Neural cell (in vitro differentiated cells): ENCODE results near the gene EYA2.

Experiments used
- EZH2 ChIP-seq: fragments of 200-600, 300-800 bp; shearing (Covaris generic), sonication (generic); IDR thresholded peaks from 2 replicates; pipeline ENCODE4 v1.6.1; 2014; ENCODE audit warnings: antibody characterized with exemption, low read length, borderline replicate concordance, mild to moderate bottlenecking; ENCODE audit not compliant: insufficient read depth, poor library complexity, severe bottlenecking
- MXI1 ChIP-seq: fragments of 450-650 bp; conservative IDR thresholded peaks from 2 replicates; pipeline ENCODE4 v1.6.1; 2014; ENCODE audit warnings: antibody characterized with exemption, mild to moderate bottlenecking; ENCODE audit not compliant: poor library complexity, severe bottlenecking
- POLR2AphosphoS5 ChIP-seq: IDR thresholded peaks from 2 replicates; pipeline ENCODE4 v1.6.1; 2012
- RAD21 ChIP-seq: fragments of 450-650 bp; conservative IDR thresholded peaks from 2 replicates; pipeline ENCODE4 v1.6.1; 2014; ENCODE audit warnings: antibody characterized with exemption, mild to moderate bottlenecking, moderate library complexity
- TF ChIP-seq, protein P1 (sequence below): fragments of 450-650 bp; IDR thresholded peaks from 2 replicates; pipeline ENCODE4 v1.5.1; 2014; ENCODE audit warnings: antibody characterized with exemption, mild to moderate bottlenecking, moderate library complexity; ENCODE audit not compliant: poor library complexity, severe bottlenecking

DNA sequence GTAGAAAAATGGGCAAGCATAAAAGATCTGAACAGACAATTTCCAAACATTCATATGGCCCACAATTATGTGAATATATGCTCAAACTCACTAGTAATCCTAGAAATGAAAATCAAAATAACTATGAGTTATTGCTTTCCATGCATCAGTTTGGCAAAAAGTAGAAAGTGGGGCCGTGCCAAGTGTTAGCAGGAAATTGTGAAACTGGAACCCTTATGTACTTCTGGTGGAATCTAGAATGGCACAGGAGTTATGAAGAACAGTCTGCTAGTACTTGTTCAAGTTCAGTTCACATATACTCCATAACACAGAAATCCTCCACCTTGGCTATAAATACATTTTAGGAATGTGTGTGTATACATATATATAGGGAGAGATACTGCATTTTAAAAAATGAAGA, 89.8 kb downstream of the EYA2 start:
- TF ChIP-seq, protein P1, sequence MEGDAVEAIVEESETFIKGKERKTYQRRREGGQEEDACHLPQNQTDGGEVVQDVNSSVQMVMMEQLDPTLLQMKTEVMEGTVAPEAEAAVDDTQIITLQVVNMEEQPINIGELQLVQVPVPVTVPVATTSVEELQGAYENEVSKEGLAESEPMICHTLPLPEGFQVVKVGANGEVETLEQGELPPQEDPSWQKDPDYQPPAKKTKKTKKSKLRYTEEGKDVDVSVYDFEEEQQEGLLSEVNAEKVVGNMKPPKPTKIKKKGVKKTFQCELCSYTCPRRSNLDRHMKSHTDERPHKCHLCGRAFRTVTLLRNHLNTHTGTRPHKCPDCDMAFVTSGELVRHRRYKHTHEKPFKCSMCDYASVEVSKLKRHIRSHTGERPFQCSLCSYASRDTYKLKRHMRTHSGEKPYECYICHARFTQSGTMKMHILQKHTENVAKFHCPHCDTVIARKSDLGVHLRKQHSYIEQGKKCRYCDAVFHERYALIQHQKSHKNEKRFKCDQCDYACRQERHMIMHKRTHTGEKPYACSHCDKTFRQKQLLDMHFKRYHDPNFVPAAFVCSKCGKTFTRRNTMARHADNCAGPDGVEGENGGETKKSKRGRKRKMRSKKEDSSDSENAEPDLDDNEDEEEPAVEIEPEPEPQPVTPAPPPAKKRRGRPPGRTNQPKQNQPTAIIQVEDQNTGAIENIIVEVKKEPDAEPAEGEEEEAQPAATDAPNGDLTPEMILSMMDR, result no peak
- no peak for TF ChIP-seq RAD21
- TF ChIP-seq EZH2, result no peak
- no peak for TF ChIP-seq POLR2AphosphoS5
- TF ChIP-seq MXI1, result no peak
